H1 (cell line): Measurements from ENCODE around the gene TSHZ2. TPM values are rescaled to one million over a fixed set of nuclear protein-coding genes. Genes with fewer than 3 reads are reported as not detected.

ENCODE experiments used
- CTCF ChIA-PET: fragments of 300-600 bp; sonication (Branson Sonifier 250); formaldehyde crosslinking; loops from one replicate; lab custom pipeline; 2021; ENCODE audit not compliant: partially characterized antibody; lab: Charles Lee
- POLR2A ChIA-PET: fragments of 300-600 bp; sonication (Branson Sonifier 250); formaldehyde crosslinking; loops from one replicate; lab custom pipeline; 2021; ENCODE audit warnings: inconsistent platforms; ENCODE audit not compliant: partially characterized antibody; lab: Charles Lee
- DNase-seq, 2 experiments: peaks; one replicate each; pipeline versions ENCODE4 v3.0.0 to v3.0.0-alpha.2; 2010 to 2022; ENCODE audit warnings: low spot score in 2 of 2, low read depth in 1 of 2, mixed read lengths in 1 of 2
- FAIRE-seq: peaks from 2 replicates; lab custom pipeline; 2011; peaks lifted over from hg19 to GRCh38; lab: Jason Lieb, UNC
- H2AFZ ChIP-seq: 2 replicates; pipeline ENCODE4 v1.8.1; 2012; ENCODE audit warnings: low read length, inconsistent platforms
- H2AK5ac ChIP-seq: 2 replicates; pipeline ENCODE4 v1.6.1; 2013; ENCODE audit warnings: low read depth, low read length
- H2BK120ac ChIP-seq: replicated peaks from 2 replicates; pipeline ENCODE3; 2013; ENCODE audit warnings: low read depth, low read length, inconsistent platforms
- H2BK12ac ChIP-seq: 2 replicates; pipeline ENCODE4 v1.6.1; 2013; ENCODE audit warnings: low read depth, low read length
- H2BK15ac ChIP-seq: 2 replicates; pipeline ENCODE4 v1.6.1; 2013; ENCODE audit warnings: low read length
- H2BK20ac ChIP-seq: 2 replicates; pipeline ENCODE4 v1.6.1; 2013; ENCODE audit warnings: low read length
- H2BK5ac ChIP-seq: 2 replicates; pipeline ENCODE4 v1.6.1; 2013; ENCODE audit warnings: low read depth, low read length
- H3K14ac ChIP-seq: 2 replicates; pipeline ENCODE4 v1.6.1; 2013; ENCODE audit warnings: inconsistent platforms; ENCODE audit not compliant: insufficient read length
- H3K18ac ChIP-seq: 2 replicates; pipeline ENCODE4 v1.6.1; 2013; ENCODE audit warnings: low read length; ENCODE audit errors: extremely low read depth
- H3K23ac ChIP-seq: 2 replicates; pipeline ENCODE4 v1.6.1; 2013; ENCODE audit warnings: inconsistent platforms; ENCODE audit not compliant: insufficient read length
- H3K23me2 ChIP-seq: 2 replicates; pipeline ENCODE4 v1.6.1; 2013; ENCODE audit warnings: low read depth, low read length
- H3K27ac ChIP-seq: 2 replicates; pipeline ENCODE4 v1.6.1; 2011; ENCODE audit warnings: low read depth, low read length, inconsistent platforms
- H3K27me3 ChIP-seq, 4 experiments: replicated peaks in 1 of 4; 1 replicate in 1 of 4; 2 replicates in 3 of 4; pipeline versions ENCODE4 v1.6.1 to v1.8.1; 2011 to 2013; ENCODE audit warnings: low read length in 3 of 4, mild to moderate bottlenecking in 3 of 4, inconsistent platforms in 2 of 4, mixed read lengths in 2 of 4, moderate library complexity in 1 of 4; ENCODE audit not compliant: control insufficient read depth in 3 of 4, insufficient read depth in 3 of 4; ENCODE audit errors: extremely low read depth in 1 of 4
- H3K36me3 ChIP-seq, 4 experiments: 2 replicates each; pipeline versions ENCODE4 v1.6.1 to v1.8.1; 2011 to 2013; ENCODE audit warnings: mild to moderate bottlenecking in 4 of 4, low read length in 3 of 4, moderate library complexity in 2 of 4, control low read depth in 1 of 4, inconsistent platforms in 1 of 4; ENCODE audit not compliant: insufficient read depth in 4 of 4, control insufficient read depth in 2 of 4
- H3K4ac ChIP-seq: replicated peaks from 2 replicates; pipeline ENCODE3; 2013; ENCODE audit warnings: low read length, low read depth, mixed read lengths, inconsistent platforms; ENCODE audit not compliant: insufficient read length
- H3K4me1 ChIP-seq, 4 experiments: replicated peaks in 1 of 4; 1 replicate in 1 of 4; 2 replicates in 3 of 4; pipeline versions ENCODE4 v1.6.1 to v1.8.1; 2011 to 2013; ENCODE audit warnings: low read length in 3 of 4, inconsistent platforms in 2 of 4, mixed read lengths in 1 of 4; ENCODE audit not compliant: insufficient read depth in 4 of 4, control insufficient read depth in 3 of 4
- H3K4me2 ChIP-seq, 2 experiments: 2 replicates each; pipeline versions ENCODE4 v1.6.1 to v1.8.1; 2011 to 2013; ENCODE audit warnings: low read depth in 2 of 2, low read length in 2 of 2, control low read depth in 1 of 2, inconsistent platforms in 1 of 2, mild to moderate bottlenecking in 1 of 2; ENCODE audit not compliant: insufficient read depth in 1 of 2
- H3K4me3 ChIP-seq, 4 experiments: fragments of 200-600, 300-600 bp in 1 of 4; sonication (generic), shearing (Covaris generic), sonication (Bioruptor Twin) in 1 of 4; 2 replicates each; pipeline versions ENCODE4 v1.5.1 to v1.8.1; 2011 to 2016; ENCODE audit warnings: low read length in 4 of 4, low read depth in 3 of 4, control low read depth in 2 of 4, inconsistent platforms in 2 of 4, mild to moderate bottlenecking in 2 of 4, mixed read lengths in 1 of 4, moderate library complexity in 1 of 4; ENCODE audit not compliant: insufficient read depth in 2 of 4; ENCODE audit errors: extremely low read depth in 1 of 4
- H3K56ac ChIP-seq: replicated peaks from 2 replicates; pipeline ENCODE3; 2013; ENCODE audit warnings: low read depth, mild to moderate bottlenecking, mixed read lengths, low read length, inconsistent platforms; ENCODE audit not compliant: insufficient read length
- H3K79me1 ChIP-seq: 2 replicates; pipeline ENCODE4 v1.6.1; 2013; ENCODE audit warnings: low read depth, low read length, control low read depth
- H3K79me2 ChIP-seq, 2 experiments: 2 replicates each; pipeline versions ENCODE4 v1.6.1 to v1.8.1; 2012 to 2013; ENCODE audit warnings: low read length in 2 of 2, mild to moderate bottlenecking in 2 of 2, inconsistent platforms in 1 of 2; ENCODE audit not compliant: insufficient read depth in 2 of 2, control insufficient read depth in 1 of 2
- H3K9ac ChIP-seq, 4 experiments: replicated peaks in 1 of 4; 1 replicate in 1 of 4; 2 replicates in 3 of 4; pipeline versions ENCODE4 v1.6.1 to v1.8.1; 2011 to 2013; ENCODE audit warnings: low read depth in 3 of 4, low read length in 3 of 4, control low read depth in 2 of 4, mild to moderate bottlenecking in 2 of 4, moderate library complexity in 2 of 4, inconsistent platforms in 1 of 4; ENCODE audit errors: extremely low read depth in 1 of 4
- H3K9me3 ChIP-seq, 2 experiments: 2 replicates each; pipeline versions ENCODE4 v1.6.1 to v1.8.1; 2012 to 2013; ENCODE audit warnings: mild to moderate bottlenecking in 2 of 2, moderate library complexity in 2 of 2, control low read depth in 1 of 2, inconsistent platforms in 1 of 2, low read depth in 1 of 2, low read length in 1 of 2, mixed read lengths in 1 of 2; ENCODE audit not compliant: insufficient read depth in 2 of 2
- H4K20me1 ChIP-seq, 2 experiments: replicated peaks in 1 of 2; 2 replicates each; pipeline versions ENCODE3 to v1.8.1; 2011 to 2013; ENCODE audit warnings: inconsistent platforms in 2 of 2, low read length in 2 of 2, mild to moderate bottlenecking in 1 of 2; ENCODE audit not compliant: insufficient read depth in 2 of 2, control insufficient read depth in 1 of 2
- H4K5ac ChIP-seq: 2 replicates; pipeline ENCODE4 v1.6.1; 2013; ENCODE audit warnings: low read length, low read depth, mixed read lengths, inconsistent platforms; ENCODE audit not compliant: insufficient read length
- H4K8ac ChIP-seq: 2 replicates; pipeline ENCODE4 v1.8.0; 2013; ENCODE audit warnings: mild to moderate bottlenecking, moderate library complexity, low read length, inconsistent platforms; ENCODE audit not compliant: insufficient read depth; ENCODE audit errors: extremely low read depth
- H4K91ac ChIP-seq: replicated peaks from 2 replicates; pipeline ENCODE3; 2013; ENCODE audit warnings: low read length, mixed read lengths, inconsistent platforms; ENCODE audit not compliant: insufficient read length
- ATF2 ChIP-seq: IDR thresholded peaks from 2 replicates; pipeline ENCODE4 v1.6.1; 2012; ENCODE audit warnings: low read length, inconsistent platforms
- BCL11A ChIP-seq, 2 experiments: IDR thresholded peaks; one replicate each; pipeline ENCODE4 v1.6.1; 2011; ENCODE audit warnings: low read depth in 2 of 2, low read length in 2 of 2, mild to moderate bottlenecking in 2 of 2
- CHD1 ChIP-seq: IDR thresholded peaks from 2 replicates; pipeline ENCODE4 v1.6.1; 2012; ENCODE audit warnings: low read depth, low read length, improper control_type of control experiment
- MAFK ChIP-seq: IDR thresholded peaks from 2 replicates; pipeline ENCODE4 v1.6.1; 2012; ENCODE audit warnings: low read depth, mild to moderate bottlenecking, improper control_type of control experiment, low read length
- NRF1 ChIP-seq: IDR thresholded peaks from 2 replicates; pipeline ENCODE4 v1.6.1; 2011; ENCODE audit warnings: mild to moderate bottlenecking, low read depth, low read length, improper control_type of control experiment
- POLR2AphosphoS5 ChIP-seq: IDR thresholded peaks from 2 replicates; pipeline ENCODE4 v1.6.1; 2011; ENCODE audit warnings: low read depth, low read length
- RNF2 ChIP-seq: fragments of 200-900, 300-1000 bp; sonication (generic); IDR thresholded peaks from 2 replicates; pipeline ENCODE4 v1.7.1; 2016; ENCODE audit warnings: borderline replicate concordance, low read depth, mild to moderate bottlenecking, antibody characterized with exemption, low read length; ENCODE audit not compliant: poor library complexity, severe bottlenecking; ENCODE audit errors: missing control alignments
- SIRT6 ChIP-seq: IDR thresholded peaks from one replicate; pipeline ENCODE4 v1.7.1; 2012; ENCODE audit warnings: low read length, inconsistent platforms
- SP1 ChIP-seq: IDR thresholded peaks from 2 replicates; pipeline ENCODE4 v1.6.1; 2011; ENCODE audit warnings: low read depth, low read length
- SRF ChIP-seq: IDR thresholded peaks from 2 replicates; pipeline ENCODE4 v1.6.1; 2011; ENCODE audit warnings: mild to moderate bottlenecking, low read depth, low read length, moderate library complexity
- USF2 ChIP-seq: IDR thresholded peaks from 2 replicates; pipeline ENCODE4 v1.6.1; 2011; ENCODE audit warnings: low read length, improper control_type of control experiment
- WGBS, 2 experiments: shearing (Covaris generic) in 1 of 2; methylation state at CpG; one replicate each; pipeline versions ENCODE4 v1.1.6 to v1.1.7; 2013 to 2015; ENCODE audit warnings: low lambda C conversion rate in 2 of 2, mixed read lengths in 2 of 2, inconsistent platforms in 1 of 2, low coverage in 1 of 2, missing lambda C conversion rate in 1 of 2; ENCODE audit not compliant: insufficient replicate concordance in 2 of 2, insufficient coverage in 1 of 2, insufficient read length in 1 of 2; ENCODE audit errors: extremely low coverage in 1 of 2, missing lambda C conversion rate in 1 of 2; 5-methylcytosine and 5-hydroxymethylcytosine counted together
- polyA plus RNA-seq, 7 experiments: library from polyadenylated mRNA; depleted of rRNA in 3 of 7; stranded (reverse) in 5 of 7; unstranded in 2 of 7; fragments of >200 nt in 5 of 7; fragments of 200-250 nt in 2 of 7; gene quantifications; 1 replicate in 5 of 7; 2 replicates in 1 of 7; 4 replicates in 1 of 7; pipeline versions ENCODE4 v1.2.1 to v1.2.3, GENCODE V29; 2011 to 2013; ENCODE audit warnings: missing spikeins in 2 of 7, mixed read lengths in 2 of 7
- total RNA-seq: library from RNA; stranded (reverse); fragmentation: NEBNext Ultra II Directional; extraction: Animal tissue kit (Norgen Biotek cat#: 25700); gene quantifications from 2 replicates; pipeline ENCODE4 v1.2.1, GENCODE V29; 2021

Gene TSHZ2
- total and polyA plus RNA-seq, 2 of the 8 experiments (the other 6 are each of a cell fraction or from before 2014, with no cell fraction given): 0.14 to 0.30 TPM

GRCh38 chr20:53355790-53356189 is 383.6 kb downstream of the TSHZ2 start:
- Histone ChIP-seq H3K79me2 (no peaks in the 10 kb centered on the region), H3K56ac (no peak overlapping the region), H3K4me3 (no peak overlapping the region), H3K9me3 (peaks cover 5 to 6% of the 10 kb centered on the region in 2 experiments), H4K20me1 (no peaks in the 10 kb centered on the region), H2BK120ac (no peak overlapping the region), H4K5ac (no peak overlapping the region), H3K79me1 (no peaks in the 10 kb centered on the region), H3K23me2 (no peaks in the 10 kb centered on the region), H3K18ac (no peak overlapping the region), H3K4ac (no peak overlapping the region), H4K8ac (no peak overlapping the region), H2AK5ac (no peak overlapping the region), H3K36me3 (no peaks in the 10 kb centered on the region), H3K9ac (no peak overlapping the region), H3K14ac (no peak overlapping the region), H3K4me1 (no peaks in the 10 kb centered on the region), H4K91ac (no peak overlapping the region), H3K4me2 (no peak overlapping the region), H3K27me3 (no peaks in the 10 kb centered on the region; a peak in 1 of 7 replicates), H3K23ac (no peak overlapping the region), H3K27ac (no peak overlapping the region), H2BK20ac (no peak overlapping the region), H2BK5ac (no peak overlapping the region), H2BK15ac (no peak overlapping the region), H2AFZ (no peak overlapping the region), H2BK12ac (no peak overlapping the region)
- no peak for FAIRE-seq
- DNase-seq: no peak
- ChIA-PET CTCF (interaction anchor here (0.6 kb wide), 1 partner anchor 673 kb away, joined by 3 read pairs; no protein-coding TSS in a partner anchor), POLR2A (no interaction called here)
- WGBS, 2 experiments: 96% methylated on average over 2 of the region's 2 CpGs; no CpG with 5 or more reads in 1 of the 2 experiments
- TF ChIP-seq NRF1 (no peak), SIRT6 (no peak), SRF (no peak), RNF2 (no peak), POLR2AphosphoS5 (no peak), ATF2 (no peak), BCL11A (IDR thresholded peaks at IDR 0.05; ENCODE audit: low read depth in 2 of 2, low read length in 2 of 2) (no peak), CHD1 (no peak), USF2 (no peak), SP1 (no peak), MAFK (no peak)
